GM23338 (cell line): Measurements from ENCODE around the gene TMEM87B.

Experiments used
- CREB1 ChIP-seq: fragments of 250-450 bp; sonication (Bioruptor Pico); IDR thresholded peaks from 2 replicates; pipeline ENCODE4 v1.5.0; 2020; ENCODE audit warnings: low read depth, mild to moderate bottlenecking, moderate library complexity
- ETS1 ChIP-seq: IDR thresholded peaks from 2 replicates; pipeline ENCODE4 v1.6.1; 2016; ENCODE audit warnings: antibody characterized with exemption
- EZH2 ChIP-seq: fragments of 200-600 bp; sonication (generic); IDR thresholded peaks from one replicate; pipeline ENCODE4 v1.8.0; 2017; ENCODE audit warnings: antibody characterized with exemption, mild to moderate bottlenecking, low read depth; ENCODE audit not compliant: unreplicated experiment
- EZH2phosphoT487 ChIP-seq: fragments of 200-600 bp; sonication (generic); IDR thresholded peaks from one replicate; pipeline ENCODE4 v1.8.1; 2018; ENCODE audit warnings: antibody characterized with exemption; ENCODE audit not compliant: unreplicated experiment
- JUNB ChIP-seq: IDR thresholded peaks from one replicate; pipeline ENCODE4 v1.6.1; 2016; ENCODE audit warnings: antibody characterized with exemption; ENCODE audit not compliant: unreplicated experiment
- REST ChIP-seq: IDR thresholded peaks from one replicate; pipeline ENCODE4 v1.6.1; 2018; ENCODE audit warnings: antibody characterized with exemption; ENCODE audit not compliant: unreplicated experiment
- TF ChIP-seq, protein P1 (sequence below), 2 experiments: fragments of 200-600 bp in 1 of 2; sonication (generic) in 1 of 2; conservative IDR thresholded peaks; 2 replicates each; pipeline versions ENCODE4 v1.5.1 to v1.6.1; 2016 to 2017; ENCODE audit warnings: antibody characterized with exemption in 2 of 2, low read depth in 2 of 2, mild to moderate bottlenecking in 2 of 2, moderate library complexity in 1 of 2

DNA sequence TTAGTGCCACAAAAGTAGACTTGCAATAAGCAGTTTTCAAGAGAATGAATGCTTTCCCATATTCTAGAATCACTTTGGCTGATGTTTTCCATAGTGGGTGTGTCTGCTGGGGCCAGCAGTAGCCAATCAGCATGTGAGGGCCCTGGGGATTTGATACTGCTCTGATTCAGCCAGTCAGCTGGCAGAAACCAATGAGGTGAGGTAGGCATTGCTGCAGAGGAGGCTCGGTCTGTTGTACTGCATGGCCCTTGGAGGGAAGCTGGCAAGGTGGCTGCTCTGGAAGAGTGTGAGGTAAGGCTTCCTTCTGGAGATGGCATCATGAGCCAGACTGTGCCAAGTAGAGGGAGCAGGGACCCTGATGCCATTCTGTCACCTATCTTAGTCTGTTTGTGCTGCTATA, 22.7 kb downstream of the TMEM87B start:
- TF ChIP-seq, protein P1, sequence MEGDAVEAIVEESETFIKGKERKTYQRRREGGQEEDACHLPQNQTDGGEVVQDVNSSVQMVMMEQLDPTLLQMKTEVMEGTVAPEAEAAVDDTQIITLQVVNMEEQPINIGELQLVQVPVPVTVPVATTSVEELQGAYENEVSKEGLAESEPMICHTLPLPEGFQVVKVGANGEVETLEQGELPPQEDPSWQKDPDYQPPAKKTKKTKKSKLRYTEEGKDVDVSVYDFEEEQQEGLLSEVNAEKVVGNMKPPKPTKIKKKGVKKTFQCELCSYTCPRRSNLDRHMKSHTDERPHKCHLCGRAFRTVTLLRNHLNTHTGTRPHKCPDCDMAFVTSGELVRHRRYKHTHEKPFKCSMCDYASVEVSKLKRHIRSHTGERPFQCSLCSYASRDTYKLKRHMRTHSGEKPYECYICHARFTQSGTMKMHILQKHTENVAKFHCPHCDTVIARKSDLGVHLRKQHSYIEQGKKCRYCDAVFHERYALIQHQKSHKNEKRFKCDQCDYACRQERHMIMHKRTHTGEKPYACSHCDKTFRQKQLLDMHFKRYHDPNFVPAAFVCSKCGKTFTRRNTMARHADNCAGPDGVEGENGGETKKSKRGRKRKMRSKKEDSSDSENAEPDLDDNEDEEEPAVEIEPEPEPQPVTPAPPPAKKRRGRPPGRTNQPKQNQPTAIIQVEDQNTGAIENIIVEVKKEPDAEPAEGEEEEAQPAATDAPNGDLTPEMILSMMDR (conservative IDR thresholded peaks at IDR 0.05; ENCODE audit: low read depth in 2 of 2), result no peak
- TF ChIP-seq EZH2, result no peak
- no peak for TF ChIP-seq ETS1
- TF ChIP-seq REST, result no peak
- no peak for TF ChIP-seq CREB1 (CRISPR knock-in tag)
- TF ChIP-seq EZH2phosphoT487, result no peak
- TF ChIP-seq JUNB, result no peak
